HT-29 (cell line): ENCODE measurements around the gene NFATC2. TPM values are rescaled to one million over a fixed set of nuclear protein-coding genes. Genes with fewer than 3 reads are reported as not detected.

Experiments
- DNase-seq: peaks from one replicate; pipeline ENCODE4 v3.0.0-alpha.2; 2015; ENCODE audit warnings: low spot score
- total RNA-seq: library from RNA; depleted of rRNA; stranded (reverse); fragments of >200 nt; shearing (Covaris generic); gene quantifications from 2 replicates; pipeline ENCODE4 v1.2.3, GENCODE V29; 2014

NFATC2 gene
- total RNA-seq, 1 experiment from 2014 or later: 0.51 TPM

DNA sequence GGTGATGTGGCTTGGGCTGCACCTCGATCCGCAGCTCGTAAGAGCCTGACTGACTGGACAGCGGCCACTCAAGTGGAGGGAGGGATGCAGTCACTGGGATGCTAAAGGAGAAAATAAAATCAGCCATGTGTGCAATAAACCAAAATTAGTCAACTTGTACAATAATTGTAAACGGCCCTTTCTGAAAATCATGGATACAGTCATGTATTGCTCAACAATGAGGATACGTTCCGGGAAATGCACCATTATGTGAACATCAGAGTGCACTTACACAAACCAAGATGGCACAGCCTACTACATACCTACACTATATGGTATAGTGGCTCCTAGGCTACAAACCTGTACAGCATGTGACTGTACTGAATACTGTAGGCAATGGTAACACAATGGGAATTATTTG is 25.7 kb downstream of the NFATC2 start:
- no peak for DNase-seq

DNA sequence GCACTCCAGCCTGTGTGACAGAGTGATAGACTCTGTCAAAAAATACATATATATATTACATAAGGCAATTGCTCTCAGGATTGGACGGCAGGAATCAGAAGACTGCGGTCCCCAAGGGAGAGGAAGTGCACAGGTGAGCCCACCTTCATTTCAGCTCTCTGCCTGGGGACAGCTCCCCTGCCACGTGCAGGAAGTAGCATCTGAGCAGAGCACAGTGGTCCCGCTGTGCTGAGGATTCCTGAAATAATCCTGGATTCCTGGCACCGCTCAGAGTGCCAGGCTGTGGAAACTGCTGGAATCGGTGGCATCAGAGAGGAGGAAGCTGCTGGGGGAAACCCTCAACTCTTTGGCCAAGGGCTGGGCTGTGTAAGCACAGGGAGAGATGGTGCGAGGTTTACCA is 27.7 kb downstream of the NFATC2 start:
- no peak for DNase-seq

DNA sequence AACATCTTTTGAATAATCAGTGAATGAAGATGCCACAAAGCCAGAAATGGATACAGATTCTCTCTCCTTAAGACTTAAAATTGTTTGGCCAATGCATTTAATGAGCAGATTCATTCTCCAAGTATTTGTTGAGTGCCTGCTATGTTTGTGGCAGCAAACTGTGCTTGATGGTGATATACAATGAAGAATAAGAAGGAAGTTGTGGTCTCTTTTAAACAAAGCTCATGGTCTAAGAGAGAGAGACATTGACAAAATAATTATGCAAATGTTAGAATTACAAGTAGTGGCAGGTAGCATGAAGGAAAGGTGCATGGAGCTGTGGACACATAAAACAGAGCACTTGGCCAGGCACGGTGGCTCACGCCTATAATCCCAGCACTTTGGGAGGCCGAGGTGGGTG is 28.3 kb downstream of the NFATC2 start:
- DNase-seq: no peak

DNA sequence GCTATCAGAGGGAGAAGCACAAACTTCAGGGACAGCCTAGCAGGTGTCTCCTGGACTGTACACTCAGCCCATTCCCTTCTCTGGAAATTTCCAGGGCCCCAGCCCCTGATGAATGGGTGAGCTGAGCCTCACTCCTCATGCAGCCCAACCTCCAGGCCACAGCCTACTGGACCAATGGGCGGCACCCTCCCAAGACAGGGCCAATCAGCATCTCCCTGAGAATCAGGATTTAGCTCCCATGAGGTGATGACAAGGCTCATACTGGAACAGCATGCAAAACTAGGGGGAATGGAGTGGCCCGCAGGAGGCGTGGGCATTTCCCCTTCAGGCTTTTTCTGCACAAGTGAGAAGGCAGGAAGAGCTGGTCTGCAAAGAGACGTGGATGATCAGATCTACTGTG is 29.0 kb downstream of the NFATC2 start:
- DNase-seq: no peak

DNA sequence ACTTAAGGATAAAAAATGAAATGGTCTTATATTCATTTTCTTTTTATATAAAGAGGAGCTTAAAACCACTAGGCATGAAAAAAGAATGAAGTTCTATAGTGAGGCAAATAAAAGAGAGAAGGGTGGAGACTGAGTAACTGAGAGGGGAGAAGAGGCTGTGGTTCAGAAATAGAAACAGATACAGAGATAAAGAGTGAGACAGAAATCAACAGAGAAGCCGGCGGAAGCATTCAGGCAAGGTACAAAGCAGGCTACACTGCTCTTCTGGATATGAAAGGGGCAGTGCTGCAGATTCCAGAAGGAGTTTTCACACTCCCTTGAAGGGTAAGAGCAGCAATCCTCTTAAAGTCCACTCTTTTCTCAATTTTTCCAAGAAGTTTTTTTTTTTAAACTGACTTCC is 29.9 kb downstream of the NFATC2 start:
- DNase-seq: no peak

DNA sequence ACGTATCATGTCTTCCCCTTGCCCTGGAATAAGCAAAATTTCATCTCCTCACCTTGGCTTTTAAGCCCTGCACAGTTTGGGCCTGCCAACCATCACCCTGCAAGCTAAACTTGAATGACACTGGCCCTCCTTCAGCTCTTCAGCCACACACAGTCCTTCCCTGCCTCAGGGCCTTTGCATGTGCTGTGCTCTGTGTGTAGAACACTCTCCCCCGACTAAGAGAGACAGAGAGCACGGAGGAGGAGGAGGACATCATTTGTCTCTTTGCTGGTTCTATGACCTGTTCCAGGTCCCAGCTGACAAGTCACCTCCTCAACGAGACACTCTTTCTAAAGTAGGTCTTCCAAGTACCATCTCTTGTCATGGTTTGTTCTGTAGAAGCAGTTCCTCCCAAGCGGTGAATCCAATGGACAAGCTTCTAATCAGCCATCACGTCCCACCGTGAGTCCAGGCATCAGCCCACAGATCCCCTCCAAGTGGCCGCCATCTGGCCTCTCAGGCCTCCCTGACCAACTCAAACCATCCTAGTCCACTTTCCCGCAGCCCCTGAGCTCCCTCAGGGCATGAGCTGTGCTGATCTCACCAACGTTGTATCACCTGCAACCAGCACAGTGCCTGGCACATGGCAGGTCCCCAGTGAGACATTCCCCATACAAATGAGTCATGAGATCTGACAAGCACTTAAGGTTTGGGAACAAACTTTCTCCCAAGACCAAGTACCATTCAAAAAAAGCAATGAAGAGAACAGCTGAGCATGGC is 30.5 kb downstream of the NFATC2 start:
- DNase-seq: no peak

DNA sequence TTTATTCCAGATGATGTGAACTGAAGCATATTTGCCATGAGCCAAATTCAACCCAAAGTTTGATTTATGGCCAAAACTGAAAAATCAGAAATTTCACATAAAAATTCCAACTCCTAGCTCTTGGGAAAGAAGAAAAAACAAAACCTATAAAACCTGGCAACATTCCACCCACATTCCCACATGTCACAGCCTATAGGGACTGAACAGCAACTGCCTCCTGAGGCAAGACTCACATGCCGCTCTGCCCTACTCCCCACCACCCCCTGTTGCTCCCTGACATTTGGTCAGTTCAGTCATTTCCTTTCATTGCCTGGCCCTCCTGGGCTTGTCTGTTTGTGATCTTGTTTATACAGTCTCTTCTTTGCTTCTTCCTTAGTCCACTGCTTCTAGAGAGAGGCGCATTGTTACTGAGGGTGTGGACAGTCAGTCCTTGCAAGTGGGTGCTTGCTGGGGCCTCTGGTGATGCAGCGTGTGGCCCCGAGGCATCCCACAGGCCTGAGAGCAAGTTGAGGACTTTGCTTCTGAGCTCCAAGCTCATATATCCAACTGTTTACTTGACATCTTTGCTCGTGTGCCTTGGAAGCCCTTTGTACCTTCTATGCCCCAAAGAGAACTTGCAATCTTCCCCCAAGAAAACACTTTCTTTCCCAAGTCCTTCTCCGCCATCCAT is 31.4 kb downstream of the NFATC2 start:
- DNase-seq: no peak

DNA sequence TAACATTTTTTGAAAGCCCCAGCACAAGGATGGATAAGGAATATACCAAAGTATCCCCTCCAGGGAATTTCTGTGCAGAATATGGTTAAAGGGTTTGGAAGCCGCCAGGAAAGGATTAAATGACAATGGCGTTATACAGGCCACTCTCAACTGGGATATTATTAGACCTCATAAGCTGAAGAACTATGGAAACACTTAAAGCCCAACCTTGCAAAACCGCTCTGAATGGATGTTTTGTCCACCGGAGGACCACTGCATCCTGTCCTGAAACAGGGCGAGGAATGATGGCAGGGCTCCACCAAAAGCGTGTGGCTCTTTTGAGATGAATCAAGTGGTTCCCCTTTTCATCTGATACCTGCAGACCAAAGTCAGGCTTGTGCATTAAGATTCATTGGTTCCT is 32.4 kb downstream of the NFATC2 start:
- no peak for DNase-seq

DNA sequence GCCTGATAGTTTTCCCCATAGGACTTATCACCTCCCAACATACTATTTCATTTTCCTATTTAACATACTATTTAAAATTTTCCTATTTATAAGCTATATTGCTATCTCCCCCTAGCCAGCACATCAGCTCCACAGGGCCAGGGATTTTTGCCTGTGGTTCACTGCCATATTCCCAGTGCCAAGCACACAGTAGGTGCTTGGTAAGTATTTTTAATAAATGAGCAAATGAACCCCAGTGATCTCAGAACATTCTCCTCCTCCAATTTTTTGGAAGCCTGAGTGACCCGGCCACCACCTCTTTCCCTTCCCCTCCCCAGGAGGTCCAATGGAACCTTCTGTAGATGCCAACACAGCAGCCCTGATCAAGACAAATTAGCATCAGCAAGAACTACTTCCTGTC is 33.3 kb downstream of the NFATC2 start:
- DNase-seq: no peak

DNA sequence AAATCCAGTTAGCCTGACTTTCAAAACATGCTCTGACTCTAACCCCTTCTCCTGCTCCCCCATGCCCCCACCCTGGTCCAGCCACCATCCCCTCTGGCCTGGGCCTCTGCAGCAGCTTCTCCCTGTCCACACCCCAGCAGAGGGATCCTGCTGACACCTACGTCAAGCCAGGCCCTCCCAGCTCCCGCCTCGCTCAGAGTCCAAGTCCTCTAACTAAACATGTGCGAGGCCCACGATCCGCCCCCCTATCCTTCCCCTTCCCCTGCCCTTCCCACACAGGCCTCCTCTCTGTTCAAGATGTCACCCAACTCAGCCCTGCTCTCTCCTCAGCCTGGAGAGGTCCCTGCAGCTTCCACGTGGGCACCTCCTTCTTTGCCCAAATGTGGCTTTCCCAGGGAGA is 33.7 kb downstream of the NFATC2 start:
- DNase-seq: no peak

DNA sequence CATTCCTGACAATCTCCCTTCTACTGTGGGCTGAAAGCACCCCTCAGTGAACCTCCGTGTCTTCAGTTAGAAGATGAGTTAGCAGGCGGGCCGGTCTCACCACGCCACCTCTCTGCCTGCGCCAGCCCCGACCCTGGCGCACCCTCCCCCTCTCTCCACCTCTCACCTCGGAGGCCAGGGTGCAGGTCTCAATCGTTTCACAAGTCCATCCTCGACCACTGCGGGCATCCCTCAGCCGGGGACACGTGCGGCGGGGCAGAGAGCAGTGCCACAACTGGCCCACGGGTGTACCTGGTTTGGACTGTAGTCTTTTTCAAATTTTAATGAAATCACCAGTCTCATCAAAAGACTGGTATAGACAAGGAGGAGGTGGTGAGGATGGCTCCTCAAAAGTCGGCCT is 34.4 kb downstream of the NFATC2 start:
- no peak for DNase-seq

DNA sequence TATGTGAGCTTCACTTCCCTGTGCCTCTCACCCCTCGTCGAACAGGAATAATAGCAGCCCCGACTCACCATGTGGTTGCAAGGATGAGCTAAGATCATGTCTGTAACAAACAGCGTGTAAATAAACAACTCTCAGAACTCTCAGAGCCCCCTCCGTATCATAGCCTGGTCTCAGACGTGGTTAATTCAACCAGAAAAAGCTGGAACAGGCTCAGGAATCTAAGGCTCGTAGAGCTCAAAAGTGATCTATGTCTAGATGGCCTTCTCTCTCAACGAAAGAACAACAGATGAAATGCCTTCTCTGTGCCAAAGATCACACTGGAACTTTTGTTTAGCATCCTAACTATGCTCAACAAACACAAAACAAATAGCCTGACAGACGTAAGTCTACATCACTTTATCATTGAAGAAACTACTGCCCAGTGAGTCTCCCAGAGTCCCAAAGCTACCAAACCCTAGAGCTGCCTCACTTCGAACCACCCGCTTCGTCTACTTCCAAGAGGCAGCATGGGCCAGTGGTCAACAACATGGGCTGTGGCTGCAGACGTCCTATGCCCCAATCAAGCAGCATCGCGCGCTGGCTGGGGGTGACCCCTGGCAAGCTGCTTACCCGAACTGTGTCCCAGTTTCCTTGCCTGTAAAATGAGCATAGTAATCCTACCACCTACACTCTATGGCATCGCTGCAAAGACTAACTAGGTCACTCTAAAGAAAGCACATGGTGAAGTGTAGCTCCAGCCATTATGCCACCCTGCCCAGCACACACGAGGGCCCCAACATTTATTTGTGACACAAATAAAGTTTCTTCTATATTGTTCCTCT is 35.1 kb downstream of the NFATC2 start:
- DNase-seq: no peak

DNA sequence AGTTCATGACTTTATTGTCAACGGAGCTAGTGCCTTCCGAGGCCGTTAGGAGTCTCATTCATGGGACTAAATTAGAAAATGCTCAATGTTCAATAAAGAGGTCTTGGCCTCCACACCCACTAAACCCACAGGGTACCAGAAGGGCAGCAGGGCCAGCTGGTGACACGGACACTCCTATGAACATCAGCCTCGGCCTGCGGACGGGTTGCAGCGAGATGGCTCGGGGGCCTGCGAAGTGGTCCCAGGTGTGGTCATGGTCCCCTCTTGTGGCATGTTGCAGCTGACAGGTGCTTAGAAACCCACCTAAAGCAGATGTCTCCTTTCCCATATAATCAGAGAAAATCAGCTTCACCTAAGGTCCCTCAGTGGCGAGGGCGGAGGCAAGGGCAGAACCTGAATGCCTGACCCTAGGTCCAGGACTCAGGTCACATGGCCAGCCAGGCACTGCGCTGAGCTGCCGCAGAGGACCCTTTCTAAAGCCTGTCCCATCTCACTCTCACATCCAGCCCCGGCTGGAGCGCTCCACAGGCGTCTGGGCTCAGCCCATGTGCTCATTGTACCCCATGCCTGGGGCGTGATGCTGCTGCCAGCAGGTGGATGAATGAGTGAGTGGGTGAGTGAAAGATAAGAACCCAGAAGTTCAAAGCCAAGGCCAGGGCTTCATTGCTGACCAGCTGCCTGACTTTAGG is 35.8 kb downstream of the NFATC2 start:
- DNase-seq: no peak

DNA sequence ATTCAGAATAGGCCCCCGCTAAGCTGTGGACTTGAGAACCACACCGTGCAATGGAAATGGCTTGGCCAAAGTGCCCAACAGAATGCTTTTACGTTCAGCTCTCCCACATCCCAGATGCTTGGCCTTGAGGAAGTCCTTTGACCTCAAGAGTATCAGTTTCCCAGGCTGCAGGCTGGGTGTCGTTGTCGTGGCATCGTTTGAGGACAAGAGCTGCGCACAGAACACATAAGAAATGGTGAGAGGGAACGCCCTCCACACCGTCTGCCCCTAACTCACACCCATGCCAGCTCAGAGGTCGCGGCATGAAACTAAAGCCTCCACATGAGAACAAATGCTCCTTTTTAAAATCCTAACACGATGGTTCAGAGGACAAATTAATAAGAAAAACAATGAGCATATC is 37.0 kb downstream of the NFATC2 start:
- no peak for DNase-seq

DNA sequence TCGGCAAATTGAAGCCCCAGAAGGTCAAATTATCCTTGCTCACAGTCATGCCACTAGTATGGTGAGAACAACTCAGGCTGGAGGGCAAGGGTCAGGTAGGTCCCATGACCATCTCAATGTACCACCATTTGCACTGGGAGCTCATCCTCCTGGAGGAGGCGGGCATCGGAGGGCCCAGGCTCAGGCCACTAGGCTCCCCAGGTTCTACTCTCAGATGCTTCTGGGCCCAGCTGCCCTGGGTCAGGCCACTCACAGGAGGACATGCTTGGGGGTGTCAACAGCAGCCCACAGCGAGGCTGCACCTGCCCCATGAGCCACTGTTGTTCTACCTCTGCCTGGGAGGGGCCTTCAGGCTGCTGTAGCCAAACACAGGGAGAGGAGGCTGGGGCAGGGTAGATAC is 39.1 kb downstream of the NFATC2 start:
- no peak for DNase-seq

DNA sequence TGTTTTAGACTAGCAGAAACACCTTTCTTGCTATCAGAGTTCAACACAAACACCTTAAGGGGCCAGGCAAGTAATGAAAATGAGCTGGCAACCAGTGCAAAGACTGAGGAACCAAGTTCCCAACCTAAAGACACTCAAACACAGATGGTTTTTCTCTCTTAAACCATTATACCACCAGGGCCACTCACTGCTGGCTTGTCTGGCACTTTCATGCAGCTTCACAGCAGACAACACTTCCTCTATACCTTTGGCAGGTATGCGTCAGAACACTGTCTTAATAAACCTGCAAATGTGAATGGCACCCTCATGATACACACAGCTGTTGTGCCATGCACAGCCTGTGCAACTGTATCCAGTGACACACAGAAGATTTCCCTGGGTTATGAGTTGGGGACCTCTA is 41.6 kb downstream of the NFATC2 start:
- no peak for DNase-seq

DNA sequence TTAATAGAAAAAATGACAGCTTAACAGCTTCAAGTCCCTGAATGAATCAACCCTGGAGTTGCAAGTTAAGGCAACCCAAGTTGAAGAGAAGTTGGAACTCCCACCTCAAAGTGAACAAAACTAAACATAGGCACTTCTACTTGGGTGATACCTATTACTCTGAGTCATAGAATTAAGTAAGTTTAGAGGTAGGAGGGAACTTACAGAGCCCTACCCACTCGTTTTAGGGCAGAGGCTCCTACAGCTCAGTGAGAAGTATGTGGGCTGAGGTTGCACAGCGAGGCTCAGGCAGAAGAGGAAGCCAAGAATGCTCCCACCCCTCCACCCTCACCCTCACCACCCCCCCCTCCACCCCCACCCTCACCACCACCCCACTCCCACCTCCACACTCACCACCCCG is 42.2 kb downstream of the NFATC2 start:
- no peak for DNase-seq

DNA sequence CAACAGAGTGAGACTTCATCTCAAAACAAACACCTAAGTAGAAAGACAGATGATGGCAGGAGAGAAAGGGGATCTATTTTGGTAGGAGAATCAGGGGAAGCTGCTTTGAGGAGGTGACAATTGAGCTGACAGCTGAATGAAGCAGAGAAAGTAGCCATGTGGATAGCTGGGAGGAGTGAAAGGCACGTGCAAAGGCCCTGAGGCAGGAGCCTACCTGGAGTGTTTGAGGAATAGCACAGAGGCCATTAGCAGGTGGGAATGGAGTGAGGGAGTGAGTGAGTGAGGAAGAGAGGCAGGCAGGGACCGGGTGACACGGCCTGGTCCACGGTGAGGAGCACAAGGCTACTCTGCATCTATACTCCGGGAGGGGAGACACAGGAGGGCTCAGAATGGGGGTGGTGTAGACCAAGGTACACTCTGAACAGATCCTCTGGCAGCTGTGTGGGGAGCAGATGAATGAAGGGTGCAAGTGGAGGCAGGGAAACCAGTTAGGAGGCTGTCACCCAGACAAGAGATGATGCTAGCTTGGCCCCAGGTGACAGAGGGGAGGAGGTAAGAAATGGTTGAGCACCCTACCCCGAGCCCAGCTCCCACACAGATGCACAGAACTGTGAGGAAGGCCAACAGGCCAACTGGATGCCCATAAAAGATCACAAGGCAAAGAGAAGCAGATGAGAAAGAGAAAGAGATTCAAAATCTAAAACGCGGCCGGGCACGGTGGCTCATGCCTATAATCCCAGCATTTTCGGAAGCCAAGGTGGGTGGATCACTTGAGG is 43.6 kb downstream of the NFATC2 start:
- no peak for DNase-seq

DNA sequence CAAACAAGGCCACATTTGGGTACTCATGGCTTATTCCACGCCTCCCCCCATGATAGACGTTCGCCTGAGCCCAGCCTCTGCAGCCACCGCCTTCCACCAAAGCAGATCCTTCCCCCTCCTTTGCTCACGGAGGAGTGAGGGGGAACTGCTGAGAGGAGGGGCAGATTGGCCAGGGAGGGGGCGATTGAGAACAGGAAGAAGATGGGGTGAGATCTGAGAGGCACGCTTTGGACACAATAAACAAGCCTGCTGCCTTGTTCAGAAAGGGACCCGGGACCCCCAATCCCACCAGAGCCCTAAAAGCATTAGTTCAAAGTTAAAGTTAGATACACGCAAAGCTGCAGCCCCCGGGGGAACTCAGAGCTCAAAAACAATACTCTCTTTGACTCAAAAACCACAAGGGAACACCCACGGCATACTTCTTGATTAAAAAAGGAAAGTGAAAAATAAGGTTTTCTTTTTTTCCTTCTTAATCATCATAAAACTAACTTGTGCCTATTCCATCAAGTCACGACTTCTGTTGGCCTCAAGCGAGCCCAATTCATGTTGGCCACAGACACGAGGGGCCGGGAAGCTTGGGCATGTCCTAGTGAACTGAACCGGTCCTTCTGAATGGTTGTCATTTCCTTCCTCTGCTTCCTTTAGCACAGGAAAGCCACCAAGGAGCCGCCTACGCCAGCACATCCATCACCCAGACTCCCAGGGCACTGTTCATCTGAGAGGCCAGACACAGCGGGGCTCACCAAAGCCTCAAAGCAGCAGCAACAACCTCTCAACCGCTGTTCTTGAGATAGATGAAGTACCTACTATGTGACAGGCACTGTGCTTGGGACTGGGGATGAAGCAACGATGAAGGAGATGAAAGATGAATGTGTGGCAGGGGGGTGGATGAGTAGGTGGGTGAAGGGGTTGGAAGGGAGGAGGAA is 44.7 kb downstream of the NFATC2 start:
- DNase-seq: no peak

DNA sequence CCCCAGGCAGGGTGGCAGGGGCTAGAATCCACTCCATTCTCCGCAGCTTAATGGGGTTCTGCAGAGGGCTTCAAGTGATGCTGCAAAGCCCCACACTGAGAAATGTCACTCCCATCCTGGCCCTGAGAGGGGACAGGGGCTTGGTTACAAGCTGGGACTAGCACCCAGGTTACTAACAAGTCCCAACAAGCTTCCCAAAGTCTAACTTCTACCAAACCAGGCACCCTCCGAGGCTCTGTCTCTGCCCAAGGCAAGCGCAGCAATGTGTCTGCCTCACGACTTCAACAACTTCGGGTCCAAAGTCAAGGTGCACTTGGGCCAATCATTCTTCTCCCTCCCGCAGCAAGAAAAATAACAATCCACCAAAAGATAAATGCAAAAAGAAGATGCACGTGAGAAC is 45.6 kb downstream of the NFATC2 start:
- no peak for DNase-seq
